GM12865 (cell line): ENCODE measurements around the gene CEP162.
"Not testable (repeated sequence)": the region's sequence is repeated elsewhere in the genome, so short reads cannot be mapped to it uniquely, and the experiment has no call there.

Experiments
- DNase-seq: peaks from one replicate; pipeline ENCODE4 v3.0.0; 2010; ENCODE audit warnings: low read depth
- H3K4me3 ChIP-seq: 2 replicates; pipeline ENCODE4 v1.5.1; 2011; ENCODE audit warnings: mild to moderate bottlenecking, low read depth, low read length, control low read depth
- CTCF ChIP-seq: IDR thresholded peaks from 2 replicates; pipeline ENCODE4 v1.5.1; 2011; ENCODE audit warnings: low read length, control low read depth, low read depth, inconsistent platforms; ENCODE audit not compliant: insufficient read depth; ENCODE audit errors: missing control alignments

Gene CEP162

GRCh38 chr6:84213217-84213616 is 14.2 kb downstream of the CEP162 start:
- no peak for TF ChIP-seq CTCF
- no peak overlapping the region for H3K4me3 ChIP-seq
- no peak for DNase-seq

- DNase-seq, result no peak
- no peak overlapping the region for H3K4me3 ChIP-seq
- TF ChIP-seq CTCF, result no peak
Observed at GRCh38 chr6:84204011-84204410, 23.4 kb downstream of the CEP162 start.

DNA sequence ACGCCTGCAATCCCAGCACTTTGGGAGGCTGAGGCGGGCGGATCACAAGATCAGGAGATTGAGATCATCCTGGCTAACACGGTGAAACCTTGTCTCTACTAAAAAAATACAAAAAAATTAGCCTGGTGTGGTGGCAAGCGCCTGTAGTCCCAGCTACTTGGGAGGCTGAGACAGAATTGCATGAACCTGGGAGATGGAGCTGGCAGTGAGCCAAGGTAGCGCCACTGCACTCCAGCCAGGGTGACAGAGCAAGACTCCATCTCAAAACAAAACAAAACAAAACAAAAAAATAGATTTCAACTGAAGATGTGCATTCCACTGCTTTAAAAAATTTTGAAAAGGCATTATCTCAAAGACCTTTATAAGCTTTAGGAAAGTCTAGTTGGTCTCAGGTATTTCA is 27.5 kb downstream of the CEP162 start:
- DNase-seq, result not testable (repeated sequence)

DNA sequence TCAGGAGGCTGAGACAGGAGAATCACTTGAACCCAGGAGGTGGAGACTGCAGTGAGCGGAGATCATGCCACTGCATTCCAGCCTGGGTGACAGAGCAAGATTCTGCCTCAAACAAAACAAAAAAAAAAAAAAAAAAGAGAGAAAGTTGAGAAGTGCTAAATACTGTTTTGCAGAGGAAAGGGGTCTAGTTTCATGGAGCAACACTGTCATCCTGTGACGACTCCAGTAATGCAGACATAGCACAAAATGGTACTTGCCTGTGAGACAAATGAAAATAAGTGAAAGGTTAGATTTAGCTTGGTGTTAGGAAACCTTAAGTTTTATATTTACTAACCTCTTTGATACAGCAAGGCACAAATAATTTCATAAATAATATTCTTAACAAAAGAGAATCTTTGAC is 29.7 kb downstream of the CEP162 start:
- no peak for DNase-seq
- no peak for TF ChIP-seq CTCF
- no peak overlapping the region for H3K4me3 ChIP-seq

More for the DNA sequence above, 27.5 kb downstream of the CEP162 start:
- H3K4me3 ChIP-seq, result not testable (repeated sequence)

- H3K4me3 ChIP-seq, result no peak overlapping the region
- TF ChIP-seq CTCF, result no peak
- DNase-seq, result no peak
Observed at GRCh38 chr6:84193114-84193708, 34.2 kb downstream of the CEP162 start.

- TF ChIP-seq CTCF, result no peak
- no peak for DNase-seq
- H3K4me3 ChIP-seq, result no peak overlapping the region
Observed at GRCh38 chr6:84191802-84192201, 35.6 kb downstream of the CEP162 start.

DNA sequence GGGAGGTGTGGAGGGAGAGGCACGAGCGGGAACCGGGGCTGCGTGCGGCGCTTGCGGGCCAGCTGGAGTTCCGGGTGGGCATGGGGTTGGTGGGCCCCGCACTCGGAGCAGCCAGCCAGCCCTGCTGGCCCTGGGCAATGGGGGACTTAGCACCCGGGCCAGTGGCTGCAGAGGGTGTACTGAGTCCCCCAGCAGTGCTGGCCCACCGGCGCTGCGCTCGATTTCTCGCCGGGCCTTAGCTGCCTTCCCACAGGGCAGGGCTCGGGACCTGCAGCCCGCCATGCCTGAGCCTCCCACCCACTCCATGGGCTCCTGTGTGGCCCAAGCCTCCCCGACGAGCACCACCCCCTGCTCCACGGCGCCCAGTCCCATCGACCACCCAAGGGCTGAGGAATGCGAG is 38.1 kb downstream of the CEP162 start:
- DNase-seq, H3K4me3 ChIP-seq: not testable (repeated sequence)

- H3K4me3 ChIP-seq, result no peak overlapping the region
- no peak for TF ChIP-seq CTCF
- no peak for DNase-seq
Observed at GRCh38 chr6:84183430-84183829, 44.0 kb downstream of the CEP162 start.
